Left colon (tissue), 2 donors: ENCODE data around the gene AGBL4. TPM values are rescaled to one million over a fixed set of nuclear protein-coding genes. Genes with fewer than 3 reads are reported as not detected.

Experiments used
- ATAC-seq: fragments of 200-7000 bp; cut with Tn5 transposase; one replicate; pipeline ENCODE4 v1.9.1; 2020; ENCODE audit warnings: mild to moderate bottlenecking, moderate library complexity
- DNase-seq, 2 donors: peaks; one replicate each; pipeline ENCODE4 v3.0.0-alpha.2; 2020
- intact Hi-C, 2 donors: fragments of 100-400 bp; cut with DNase I in 1 of 2; cut with micrococcal nuclease in 1 of 2; formaldehyde crosslinking; loops; one replicate each; pipeline versions ENCODE4 v1.11.2 to v1.14.0; 2022; cut with DNase I, micrococcal nuclease
- total RNA-seq, 2 donors: library from RNA; stranded (reverse); fragmentation: NEBNext Ultra II Directional; extraction: Animal tissue kit (Norgen Biotek cat#: 25700); gene quantifications; one replicate each; pipeline ENCODE4 v1.2.1, GENCODE V29; 2021
- donor health status: DM: no; HTN: no; CAD: no.
- donor health status: DM: yes; HTN: yes; CAD: no.

The AGBL4 gene
- total RNA-seq, 2 donors from 2014 or later, result 0.47 TPM; not detected in 1

DNA sequence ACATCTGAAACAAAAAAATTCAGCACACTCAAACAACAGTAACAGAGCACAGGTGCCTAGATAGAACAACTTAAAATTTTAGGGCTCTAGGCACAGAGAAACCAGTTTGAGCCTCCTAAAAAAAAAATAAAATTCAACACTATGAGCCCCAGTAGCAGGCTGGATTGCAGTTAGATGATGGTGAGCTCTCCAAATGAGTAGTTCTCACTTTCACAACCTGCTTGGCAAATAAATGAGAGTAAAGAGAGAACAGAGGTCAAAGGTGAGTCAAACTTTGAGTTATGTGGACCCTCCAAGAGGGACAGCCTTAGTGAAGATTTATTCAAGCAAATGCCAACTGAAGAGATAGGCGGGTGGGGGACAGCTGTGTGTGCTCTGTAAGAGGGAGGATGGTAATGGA is 1250.6 kb downstream of the AGBL4 start:
- ATAC-seq (no peak), DNase-seq (no peak)
- intact Hi-C loops, result no loop called here

DNA sequence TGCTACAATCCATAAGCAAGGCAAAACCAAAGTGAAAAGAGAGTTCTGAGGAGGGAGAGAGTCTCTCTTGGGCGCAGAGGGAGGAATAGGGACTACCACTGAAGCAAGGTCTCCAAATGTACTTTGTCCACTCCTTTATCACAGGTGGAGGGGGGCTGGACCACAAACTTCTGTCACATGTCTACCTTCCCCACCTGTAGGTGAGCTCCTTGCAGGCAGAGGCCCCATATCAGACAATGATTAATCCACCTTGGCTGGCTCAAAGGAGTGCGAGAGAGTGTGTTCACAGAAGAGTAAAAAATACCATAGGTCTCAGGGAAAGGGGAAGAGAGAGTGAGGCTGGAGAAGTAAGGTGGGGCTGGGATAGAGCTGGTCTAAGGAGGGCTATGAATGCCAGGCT is 1251.5 kb downstream of the AGBL4 start:
- ATAC-seq (peak; percentile 76), DNase-seq (no peak)
- intact Hi-C loops, result no loop called here

DNA sequence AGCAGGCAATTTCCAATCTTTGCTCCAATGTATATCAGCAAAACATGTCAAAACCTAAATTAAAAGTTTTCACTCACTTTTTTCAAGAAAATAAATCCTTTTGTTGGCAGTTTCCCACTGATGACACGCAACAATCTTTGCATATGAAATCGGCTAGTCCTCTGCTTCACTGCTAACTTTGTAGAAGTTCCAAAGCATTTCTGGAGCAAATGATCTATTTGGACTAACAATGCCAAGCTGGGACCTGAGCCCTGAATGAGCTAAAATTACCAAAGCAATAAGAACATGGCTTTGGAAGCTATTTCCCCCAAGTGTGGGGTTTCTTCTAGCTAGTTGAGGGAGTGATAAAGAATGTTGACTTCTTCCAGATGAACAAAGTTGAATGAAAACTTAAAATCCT is 1252.2 kb downstream of the AGBL4 start:
- DNase-seq, result no peak
- intact Hi-C loops, result no loop called here
- ATAC-seq, result no peak

DNA sequence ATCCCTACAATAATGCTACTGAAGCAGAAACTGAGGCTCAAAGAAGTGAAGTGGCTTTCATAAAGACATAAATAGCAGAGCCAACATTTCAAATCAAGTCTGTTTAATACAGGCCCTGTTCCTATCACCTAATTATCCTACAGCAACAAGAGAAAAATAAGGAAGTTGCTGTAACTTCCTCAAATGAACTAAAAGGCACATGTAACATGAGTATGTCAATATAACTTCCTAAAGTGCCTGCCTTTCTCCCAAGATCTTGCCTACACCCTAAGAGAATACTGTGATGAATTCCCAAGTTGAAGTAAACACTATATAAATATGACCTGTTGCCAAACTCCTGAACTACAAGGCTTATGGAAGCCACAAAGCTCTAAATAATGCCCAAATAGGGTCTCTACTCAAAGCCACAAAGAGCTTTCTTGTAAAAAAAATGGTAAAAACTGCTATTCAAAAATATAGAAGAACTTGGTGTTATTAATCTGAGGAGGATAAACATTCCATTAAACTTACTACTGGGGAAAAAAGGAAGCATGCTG is 1255.7 kb downstream of the AGBL4 start:
- intact Hi-C loops, result no loop called here
- DNase-seq (no peak), ATAC-seq (peak; percentile 61)

DNA sequence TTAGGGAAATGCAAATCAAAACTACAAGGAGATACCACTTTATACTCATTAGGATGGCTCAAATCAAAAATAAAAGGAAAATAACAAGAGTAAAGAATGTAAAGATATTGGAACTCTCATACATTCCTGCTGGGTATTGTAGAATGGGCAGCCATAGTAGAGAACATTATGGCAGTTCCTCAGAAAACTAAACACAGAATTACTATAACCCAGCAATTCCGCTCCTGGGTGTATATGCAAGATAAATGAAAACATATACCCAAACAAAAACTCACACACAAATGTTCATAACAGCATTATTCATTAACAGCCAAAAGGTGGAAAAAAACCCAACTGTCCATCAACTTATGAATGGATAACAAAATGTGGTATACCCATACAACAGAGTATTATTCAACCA is 1258.4 kb downstream of the AGBL4 start:
- intact Hi-C loops, result no loop called here
- ATAC-seq, result no peak

DNA sequence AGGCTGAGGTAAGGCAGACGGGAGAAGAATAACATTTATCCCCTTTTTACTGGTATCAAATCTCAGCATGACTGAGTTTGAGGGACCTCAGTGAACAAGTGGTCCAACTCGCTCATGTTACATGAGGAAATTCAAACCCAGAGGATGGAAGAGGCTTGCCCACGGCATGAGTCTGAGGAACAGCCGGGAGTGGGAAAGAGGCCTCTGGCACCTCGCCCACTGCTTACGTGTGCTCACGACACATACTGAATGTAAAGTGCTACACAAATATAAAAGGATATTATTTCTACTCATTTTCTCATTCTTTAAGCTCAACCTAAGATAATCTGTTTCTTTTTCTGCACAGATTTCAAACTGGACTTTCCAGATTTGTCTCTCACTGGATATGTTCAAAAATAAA is 1261.8 kb downstream of the AGBL4 start:
- intact Hi-C loops, result no loop called here
- DNase-seq (no peak), ATAC-seq (no peak)

More for the DNA sequence above, 1258.4 kb downstream of the AGBL4 start:
- DNase-seq, result no peak

DNA sequence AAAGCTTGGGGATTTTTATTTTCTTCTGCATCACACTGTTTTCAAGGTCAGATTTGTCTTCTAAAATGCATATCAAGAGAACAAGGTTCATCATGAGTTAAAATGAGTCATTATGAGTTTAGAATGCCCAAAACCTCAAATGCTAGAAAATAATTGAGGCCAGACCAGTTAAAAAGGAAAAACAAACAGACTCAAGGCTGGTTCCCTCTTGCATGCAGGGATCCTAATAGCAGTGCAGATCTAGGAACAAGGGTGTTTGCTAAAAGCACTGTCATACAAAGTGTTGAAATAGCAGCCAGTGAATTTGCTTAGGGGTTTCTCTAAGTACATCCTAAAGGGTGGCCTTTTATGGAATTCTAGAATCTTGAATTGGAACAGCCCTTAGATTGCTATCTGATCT is 1262.3 kb downstream of the AGBL4 start:
- ATAC-seq, result no peak
- no peak for DNase-seq
- intact Hi-C loops, result no loop called here

DNA sequence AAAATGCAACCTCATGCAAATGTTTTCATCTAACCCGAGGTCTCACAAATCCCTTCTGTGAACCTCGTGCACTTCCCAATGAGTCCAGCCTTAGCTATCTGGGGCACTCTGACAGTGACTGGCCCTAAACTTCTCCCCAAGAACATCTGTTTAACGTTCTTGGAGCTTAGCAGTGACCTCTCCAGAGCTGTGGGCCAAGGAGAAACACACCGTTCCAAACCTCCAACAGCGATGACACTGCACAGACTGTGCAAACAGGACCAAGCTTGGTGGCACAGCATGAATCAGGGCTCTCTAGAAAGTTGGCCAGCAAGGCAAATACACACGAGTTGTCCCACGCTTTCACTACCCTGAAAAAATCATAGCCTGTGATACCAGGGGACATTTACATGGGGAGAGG is 1262.9 kb downstream of the AGBL4 start:
- intact Hi-C loops, result no loop called here
- ATAC-seq (no peak), DNase-seq (no peak)

DNA sequence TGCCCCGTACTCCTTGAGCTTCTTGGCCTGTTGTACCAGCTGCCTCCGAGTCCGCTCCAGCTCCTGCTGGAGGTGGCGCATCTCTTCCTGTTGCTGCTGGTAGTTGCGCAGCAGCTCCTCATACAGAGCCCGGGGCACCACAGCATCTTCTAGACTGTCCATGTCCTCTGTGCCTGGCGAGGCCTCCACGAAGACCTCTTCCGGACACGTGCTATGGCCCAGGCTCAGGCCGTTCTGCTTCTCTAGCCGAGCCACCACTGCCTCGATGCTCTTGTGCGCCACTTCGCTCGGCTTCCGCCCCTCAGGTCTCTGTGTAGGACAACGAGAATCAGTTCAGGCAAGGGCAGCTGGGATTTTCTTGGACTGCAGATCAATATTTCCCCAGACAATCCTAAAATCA is 1264.8 kb downstream of the AGBL4 start:
- ATAC-seq (no peak), DNase-seq (no peak)
- intact Hi-C loops, result no loop called here

DNA sequence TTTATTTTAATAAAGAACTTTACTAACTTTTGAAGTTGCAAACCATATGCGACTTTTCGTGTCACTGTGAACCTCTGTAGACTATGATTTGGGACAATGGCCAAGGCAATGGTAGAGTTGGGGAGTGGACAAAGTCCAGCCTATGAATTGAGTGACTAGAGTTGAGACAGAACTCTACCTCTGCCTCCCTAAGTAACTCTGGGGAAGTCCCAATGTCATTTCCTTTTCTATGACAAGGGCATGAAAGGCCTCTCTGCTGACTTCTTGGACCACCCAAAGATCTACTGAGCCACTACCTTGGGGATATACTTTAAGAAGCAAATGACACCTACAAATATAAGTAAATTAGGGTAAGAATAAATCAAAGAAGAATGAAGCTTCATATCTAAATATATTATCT is 1266.4 kb downstream of the AGBL4 start:
- DNase-seq, result no peak
- ATAC-seq, result no peak
- intact Hi-C loops, result no loop called here

DNA sequence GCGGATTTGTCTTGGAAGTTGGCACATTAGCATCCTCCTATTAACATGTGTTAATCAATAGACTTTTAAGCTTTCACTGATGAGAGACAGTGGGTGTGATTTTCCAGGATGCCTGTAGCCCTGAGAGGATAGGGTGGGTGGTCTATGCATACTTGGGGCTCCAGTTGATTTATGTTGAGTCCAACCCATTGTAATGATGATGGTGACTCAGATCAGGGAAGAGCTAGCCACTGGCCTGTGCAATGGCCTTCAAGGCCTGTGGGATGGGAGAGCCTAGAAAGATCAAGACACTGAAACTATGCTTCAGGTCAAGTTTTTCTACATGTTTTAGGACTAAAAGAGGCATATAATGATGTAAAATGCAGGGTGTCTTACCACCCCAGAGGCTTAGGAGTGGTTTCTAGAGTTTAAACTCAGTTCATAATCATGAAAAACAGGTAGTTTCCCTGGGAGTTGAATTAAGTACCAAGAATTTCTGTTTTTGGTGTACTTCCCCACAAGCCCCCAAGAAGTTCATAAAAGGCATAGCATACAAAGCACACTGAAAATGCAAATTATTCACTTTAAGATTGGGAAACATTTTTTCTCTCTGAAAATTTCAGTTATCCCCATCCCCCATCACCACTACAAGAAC is 1267.0 kb downstream of the AGBL4 start:
- ATAC-seq (no peak), DNase-seq (no peak)
- intact Hi-C loops, result no loop called here

DNA sequence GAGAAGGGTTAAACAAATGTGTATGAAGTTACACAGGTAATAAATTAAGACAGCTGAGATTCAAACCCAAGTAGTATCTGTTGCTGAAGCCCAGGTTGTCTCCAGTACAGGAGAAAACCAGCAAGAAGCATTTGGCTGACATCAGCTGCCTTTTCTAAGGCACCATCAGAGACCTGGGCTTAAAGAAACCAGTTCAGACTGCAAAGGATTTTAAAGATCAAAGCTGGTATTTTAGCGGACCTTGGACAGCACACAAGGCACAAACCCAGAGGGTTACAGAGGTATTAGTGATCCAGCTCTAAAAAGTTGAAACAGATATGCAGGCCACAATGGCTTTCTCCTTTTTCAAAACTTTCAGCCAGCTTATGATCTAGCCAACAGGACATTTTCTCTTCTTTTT is 1270.5 kb downstream of the AGBL4 start:
- DNase-seq (no peak), ATAC-seq (no peak)
- intact Hi-C loops, result no loop called here

DNA sequence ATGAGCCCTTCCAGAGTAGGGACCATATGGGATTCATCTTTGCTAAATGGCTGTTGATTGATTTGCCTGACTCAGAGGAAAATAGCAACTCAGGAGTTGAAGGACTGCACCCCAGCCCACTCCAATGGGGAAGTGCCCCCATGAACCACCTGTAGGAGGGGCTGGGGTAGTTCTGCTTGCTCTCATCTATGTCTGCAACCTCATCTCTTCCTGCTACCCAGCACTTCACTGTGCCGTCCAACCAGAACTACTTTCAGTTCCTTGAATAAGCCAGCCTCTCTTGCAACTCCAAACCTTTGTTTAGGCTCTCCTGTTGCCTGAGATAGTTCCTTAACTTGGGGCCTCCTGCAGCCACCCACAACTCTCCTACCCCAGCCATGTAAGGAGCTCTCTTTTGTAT is 1273.6 kb downstream of the AGBL4 start:
- ATAC-seq (no peak), DNase-seq (peak in 1 of 2 donors; percentile 6)
- intact Hi-C loops, result no loop called here

DNA sequence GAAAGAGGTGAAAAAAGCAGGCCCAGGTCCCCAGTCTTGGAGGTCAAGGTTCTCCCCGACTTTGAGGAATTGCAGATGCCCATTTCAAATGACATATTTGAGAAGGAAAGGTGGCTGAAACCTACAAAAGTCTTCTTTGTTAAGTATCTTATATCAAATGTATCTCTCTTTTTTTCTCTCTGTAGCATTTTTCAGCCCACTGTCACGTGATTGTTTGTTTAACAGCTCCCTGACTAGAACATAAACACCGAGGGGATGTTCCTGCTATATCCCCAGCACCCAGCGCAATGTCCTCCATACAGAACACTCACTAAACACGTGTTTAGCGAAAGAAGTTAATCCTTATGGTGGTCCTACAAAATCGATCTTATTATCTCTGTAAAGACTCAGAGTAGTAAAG is 1274.7 kb downstream of the AGBL4 start:
- ATAC-seq (no peak), DNase-seq (no peak)
- intact Hi-C loops, result no loop called here

DNA sequence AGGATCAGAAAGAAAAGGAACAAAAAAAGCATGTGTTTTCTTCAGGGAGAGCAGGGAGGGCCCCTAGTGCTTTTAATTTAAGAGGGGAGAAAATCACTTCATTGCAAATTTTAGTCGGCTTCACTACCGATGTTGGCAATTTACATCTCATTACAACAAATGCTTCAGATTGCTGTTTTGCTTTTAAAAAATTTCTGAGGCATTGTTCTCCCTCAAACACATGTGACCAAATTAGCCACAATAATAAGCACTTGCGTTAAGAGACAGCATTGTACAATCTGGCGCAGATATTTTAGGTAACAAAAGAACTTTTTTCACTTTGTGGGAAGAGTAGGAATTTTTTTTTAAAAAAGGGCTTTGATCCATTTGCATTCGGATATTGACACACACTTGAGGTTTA is 1276.8 kb downstream of the AGBL4 start:
- intact Hi-C loops, result no loop called here
- DNase-seq (no peak), ATAC-seq (no peak)

DNA sequence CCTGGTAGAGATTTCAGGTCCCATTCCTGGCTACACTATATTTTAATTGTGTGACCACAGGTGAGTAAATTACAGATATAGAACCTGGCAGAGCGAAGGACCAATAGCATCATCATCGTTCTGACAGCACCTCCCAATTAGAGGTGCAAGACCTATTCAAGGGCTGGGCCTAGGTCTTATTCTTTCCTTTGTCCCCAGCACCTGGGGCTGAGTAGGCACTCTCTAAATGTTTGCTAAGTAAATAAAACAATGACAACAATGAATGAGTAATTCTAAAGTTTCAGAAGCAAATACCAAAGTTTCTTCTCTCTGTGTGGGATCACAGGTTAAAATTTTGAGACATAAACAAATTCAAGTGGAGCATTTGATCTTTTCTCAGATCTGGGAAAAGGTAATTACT is 1279.7 kb downstream of the AGBL4 start:
- DNase-seq, result no peak
- intact Hi-C loops, result no loop called here
- no peak for ATAC-seq

DNA sequence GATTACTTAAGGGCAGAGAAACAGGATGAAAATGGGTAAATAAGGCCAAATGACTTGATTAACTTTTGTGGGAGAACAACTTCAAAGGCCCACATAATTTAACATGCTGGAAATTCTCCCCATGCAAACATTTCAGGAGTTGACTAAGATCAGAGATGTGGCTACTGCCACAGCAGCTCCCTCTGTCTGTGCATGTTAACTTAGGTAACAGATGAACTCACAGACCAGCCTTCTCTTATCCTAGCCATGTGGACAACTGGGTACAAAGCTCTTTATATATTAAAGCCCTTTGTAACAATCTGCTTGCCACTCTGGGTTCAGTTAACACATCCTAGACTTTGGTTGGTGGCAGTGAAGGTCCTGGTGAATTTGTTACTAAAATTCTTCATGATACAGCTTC is 1280.3 kb downstream of the AGBL4 start:
- intact Hi-C loops, result no loop called here
- ATAC-seq, result no peak

DNA sequence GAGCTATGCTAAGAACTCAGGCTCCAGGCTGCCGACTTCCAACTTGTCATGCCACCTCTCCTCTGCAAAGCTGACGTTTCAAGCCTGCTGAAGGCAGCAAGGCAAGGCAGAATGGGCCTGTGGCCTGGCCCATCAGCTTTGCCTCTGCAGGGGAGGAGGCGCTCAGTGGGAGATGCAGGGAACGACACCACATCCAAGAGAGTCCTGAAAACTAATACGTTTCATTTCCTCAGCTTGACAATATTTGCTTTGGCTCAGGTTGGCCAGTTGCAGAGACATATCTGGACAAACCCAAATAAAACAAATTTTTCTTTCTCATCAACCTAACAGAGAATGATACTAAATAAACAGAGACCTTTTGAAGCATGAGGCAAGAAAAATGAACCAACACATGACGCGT is 1282.4 kb downstream of the AGBL4 start:
- intact Hi-C loops, result no loop called here
- DNase-seq (no peak), ATAC-seq (no peak)

More for the DNA sequence above, 1280.3 kb downstream of the AGBL4 start:
- no peak for DNase-seq

DNA sequence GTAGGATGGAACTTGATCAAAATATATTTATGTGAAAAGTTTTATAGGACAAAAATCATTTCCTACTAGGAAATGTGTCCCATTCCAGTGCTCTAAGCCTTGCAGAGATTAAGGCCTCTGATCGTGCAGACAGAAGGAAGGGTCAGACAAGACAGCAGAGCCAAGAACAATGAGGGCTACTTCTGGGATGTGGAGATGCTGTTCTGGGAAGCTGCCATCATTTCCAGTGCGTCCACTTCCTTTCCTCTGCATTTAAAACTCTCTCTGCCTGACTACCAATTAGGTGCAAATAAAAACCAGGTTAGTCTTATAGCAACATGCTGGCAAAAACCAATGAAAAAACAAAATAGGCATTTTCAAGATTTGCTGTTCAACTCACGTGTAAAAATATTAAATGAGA is 1283.1 kb downstream of the AGBL4 start:
- no peak for DNase-seq
- ATAC-seq, result no peak
- intact Hi-C loops, result no loop called here

DNA sequence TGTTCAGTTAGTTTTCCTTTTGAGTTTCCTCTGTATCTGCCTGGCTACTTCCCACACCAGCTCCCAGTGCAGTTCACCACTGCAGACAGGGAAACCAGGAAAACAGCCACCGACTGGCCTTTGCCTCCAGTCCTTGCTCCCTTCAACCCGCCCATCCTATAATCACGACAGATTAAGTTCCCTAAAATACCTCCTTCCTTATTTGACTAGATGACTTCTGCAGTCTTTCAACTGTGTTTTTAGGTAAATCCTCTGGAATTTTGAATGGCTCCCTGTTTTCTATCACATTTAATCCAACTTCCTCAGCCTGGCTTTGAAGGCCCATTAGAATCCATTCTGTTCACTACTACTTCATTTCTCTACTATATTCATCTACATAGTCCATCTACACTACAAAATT is 1284.7 kb downstream of the AGBL4 start:
- intact Hi-C loops, result no loop called here
- ATAC-seq, result no peak
- no peak for DNase-seq

DNA sequence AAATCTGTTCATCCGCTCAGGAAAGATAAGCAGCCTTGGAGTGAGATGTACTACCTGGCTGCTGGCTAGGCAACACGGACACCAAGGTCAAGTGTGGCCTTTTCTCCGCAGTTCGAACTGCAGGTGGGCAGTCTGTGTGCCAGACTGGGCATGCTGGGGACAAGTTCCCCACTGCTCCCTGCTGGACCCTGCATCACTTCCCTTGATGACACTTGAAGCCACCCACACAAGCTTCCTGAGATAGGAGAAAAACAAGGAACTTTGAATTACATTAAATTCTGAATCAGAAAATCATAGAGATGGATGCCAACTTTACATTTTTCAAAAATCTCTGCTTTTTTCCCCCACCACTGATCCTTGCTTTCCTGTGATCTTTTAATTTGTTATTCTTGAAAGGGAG is 1285.4 kb downstream of the AGBL4 start:
- DNase-seq (no peak), ATAC-seq (no peak)
- intact Hi-C loops, result no loop called here
